Measurements from ENCODE around the gene RPS24. TPM values are rescaled to one million over a fixed set of nuclear protein-coding genes. Genes with fewer than 3 reads are reported as not detected.

The RPS24 gene
- total and polyA plus RNA-seq, 2 of the 13 experiments (the other 11 are each of a cell fraction or from before 2014, with no cell fraction given), result 2,690 to 3,319 TPM

DNA sequence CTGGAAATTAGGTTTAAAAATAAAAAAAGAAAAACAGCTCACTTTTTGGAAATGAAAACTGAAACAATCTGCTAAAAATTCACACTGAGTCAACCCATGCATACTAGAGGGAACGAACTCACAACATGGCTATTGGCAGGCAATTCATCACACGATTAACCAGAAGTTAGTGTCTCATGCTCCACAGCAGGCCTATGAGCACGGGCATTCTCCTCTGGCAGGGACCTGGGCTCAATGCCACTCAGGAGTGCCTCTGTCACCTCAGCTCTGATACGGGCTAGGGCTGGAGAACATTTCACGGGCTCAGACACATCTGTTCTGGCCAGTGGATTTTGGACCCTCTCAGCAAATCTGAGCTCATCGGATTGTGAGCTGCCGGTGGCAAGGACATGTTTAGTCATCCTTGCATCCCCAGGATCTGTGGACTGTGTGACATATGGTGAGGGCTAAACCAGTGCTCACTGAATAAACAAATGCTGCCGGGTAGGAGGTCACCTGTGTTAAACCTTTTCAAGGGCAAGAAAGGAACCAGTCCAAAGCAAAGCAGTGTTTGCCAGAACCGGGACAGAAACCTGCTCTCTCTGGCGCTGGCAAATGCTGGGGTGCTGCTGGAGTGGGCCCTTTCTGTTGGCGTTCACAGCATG is 44.5 kb upstream of the RPS24 start (continued):
- TF ChIP-seq, protein P1, sequence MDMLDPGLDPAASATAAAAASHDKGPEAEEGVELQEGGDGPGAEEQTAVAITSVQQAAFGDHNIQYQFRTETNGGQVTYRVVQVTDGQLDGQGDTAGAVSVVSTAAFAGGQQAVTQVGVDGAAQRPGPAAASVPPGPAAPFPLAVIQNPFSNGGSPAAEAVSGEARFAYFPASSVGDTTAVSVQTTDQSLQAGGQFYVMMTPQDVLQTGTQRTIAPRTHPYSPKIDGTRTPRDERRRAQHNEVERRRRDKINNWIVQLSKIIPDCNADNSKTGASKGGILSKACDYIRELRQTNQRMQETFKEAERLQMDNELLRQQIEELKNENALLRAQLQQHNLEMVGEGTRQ (IDR thresholded peaks at IDR 0.05; ENCODE audit: low read depth, low read length), result no peak
- TF ChIP-seq, protein P1 (CRISPR knock-in tag; IDR thresholded peaks at IDR 0.05; ENCODE audit: borderline replicate concordance), result no peak
- TF ChIP-seq U2AF2 (IDR thresholded peaks at IDR 0.05; ENCODE audit: low read depth, low read length), result no peak
- TF ChIP-seq, protein P2, sequence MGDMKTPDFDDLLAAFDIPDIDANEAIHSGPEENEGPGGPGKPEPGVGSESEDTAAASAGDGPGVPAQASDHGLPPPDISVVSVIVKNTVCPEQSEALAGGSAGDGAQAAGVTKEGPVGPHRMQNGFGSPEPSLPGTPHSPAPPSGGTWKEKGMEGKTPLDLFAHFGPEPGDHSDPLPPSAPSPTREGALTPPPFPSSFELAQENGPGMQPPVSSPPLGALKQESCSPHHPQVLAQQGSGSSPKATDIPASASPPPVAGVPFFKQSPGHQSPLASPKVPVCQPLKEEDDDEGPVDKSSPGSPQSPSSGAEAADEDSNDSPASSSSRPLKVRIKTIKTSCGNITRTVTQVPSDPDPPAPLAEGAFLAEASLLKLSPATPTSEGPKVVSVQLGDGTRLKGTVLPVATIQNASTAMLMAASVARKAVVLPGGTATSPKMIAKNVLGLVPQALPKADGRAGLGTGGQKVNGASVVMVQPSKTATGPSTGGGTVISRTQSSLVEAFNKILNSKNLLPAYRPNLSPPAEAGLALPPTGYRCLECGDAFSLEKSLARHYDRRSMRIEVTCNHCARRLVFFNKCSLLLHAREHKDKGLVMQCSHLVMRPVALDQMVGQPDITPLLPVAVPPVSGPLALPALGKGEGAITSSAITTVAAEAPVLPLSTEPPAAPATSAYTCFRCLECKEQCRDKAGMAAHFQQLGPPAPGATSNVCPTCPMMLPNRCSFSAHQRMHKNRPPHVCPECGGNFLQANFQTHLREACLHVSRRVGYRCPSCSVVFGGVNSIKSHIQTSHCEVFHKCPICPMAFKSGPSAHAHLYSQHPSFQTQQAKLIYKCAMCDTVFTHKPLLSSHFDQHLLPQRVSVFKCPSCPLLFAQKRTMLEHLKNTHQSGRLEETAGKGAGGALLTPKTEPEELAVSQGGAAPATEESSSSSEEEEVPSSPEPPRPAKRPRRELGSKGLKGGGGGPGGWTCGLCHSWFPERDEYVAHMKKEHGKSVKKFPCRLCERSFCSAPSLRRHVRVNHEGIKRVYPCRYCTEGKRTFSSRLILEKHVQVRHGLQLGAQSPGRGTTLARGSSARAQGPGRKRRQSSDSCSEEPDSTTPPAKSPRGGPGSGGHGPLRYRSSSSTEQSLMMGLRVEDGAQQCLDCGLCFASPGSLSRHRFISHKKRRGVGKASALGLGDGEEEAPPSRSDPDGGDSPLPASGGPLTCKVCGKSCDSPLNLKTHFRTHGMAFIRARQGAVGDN (CRISPR knock-in tag; IDR thresholded peaks at IDR 0.05), result peak; percentile 73
- TF ChIP-seq, protein P3, sequence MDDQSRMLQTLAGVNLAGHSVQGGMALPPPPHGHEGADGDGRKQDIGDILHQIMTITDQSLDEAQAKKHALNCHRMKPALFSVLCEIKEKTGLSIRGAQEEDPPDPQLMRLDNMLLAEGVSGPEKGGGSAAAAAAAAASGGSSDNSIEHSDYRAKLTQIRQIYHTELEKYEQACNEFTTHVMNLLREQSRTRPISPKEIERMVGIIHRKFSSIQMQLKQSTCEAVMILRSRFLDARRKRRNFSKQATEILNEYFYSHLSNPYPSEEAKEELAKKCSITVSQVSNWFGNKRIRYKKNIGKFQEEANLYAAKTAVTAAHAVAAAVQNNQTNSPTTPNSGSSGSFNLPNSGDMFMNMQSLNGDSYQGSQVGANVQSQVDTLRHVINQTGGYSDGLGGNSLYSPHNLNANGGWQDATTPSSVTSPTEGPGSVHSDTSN (CRISPR knock-in tag; IDR thresholded peaks at IDR 0.05; ENCODE audit: borderline replicate concordance), result no peak
- TF ChIP-seq, protein P4, sequence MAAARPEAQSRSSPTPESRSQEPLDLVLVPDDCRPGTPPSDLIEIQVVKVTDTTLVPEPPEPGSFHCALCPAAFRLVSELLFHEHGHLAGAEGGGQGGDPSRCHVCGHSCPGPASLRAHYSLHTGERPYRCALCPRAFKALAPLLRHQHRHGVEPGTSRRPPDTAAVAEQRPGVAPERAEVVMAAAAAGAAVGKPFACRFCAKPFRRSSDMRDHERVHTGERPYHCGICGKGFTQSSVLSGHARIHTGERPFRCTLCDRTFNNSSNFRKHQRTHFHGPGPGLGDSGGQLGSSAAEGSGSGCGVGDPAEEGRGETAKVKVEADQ (CRISPR knock-in tag; IDR thresholded peaks at IDR 0.05; ENCODE audit: borderline replicate concordance), result no peak
- TF ChIP-seq, protein P5, sequence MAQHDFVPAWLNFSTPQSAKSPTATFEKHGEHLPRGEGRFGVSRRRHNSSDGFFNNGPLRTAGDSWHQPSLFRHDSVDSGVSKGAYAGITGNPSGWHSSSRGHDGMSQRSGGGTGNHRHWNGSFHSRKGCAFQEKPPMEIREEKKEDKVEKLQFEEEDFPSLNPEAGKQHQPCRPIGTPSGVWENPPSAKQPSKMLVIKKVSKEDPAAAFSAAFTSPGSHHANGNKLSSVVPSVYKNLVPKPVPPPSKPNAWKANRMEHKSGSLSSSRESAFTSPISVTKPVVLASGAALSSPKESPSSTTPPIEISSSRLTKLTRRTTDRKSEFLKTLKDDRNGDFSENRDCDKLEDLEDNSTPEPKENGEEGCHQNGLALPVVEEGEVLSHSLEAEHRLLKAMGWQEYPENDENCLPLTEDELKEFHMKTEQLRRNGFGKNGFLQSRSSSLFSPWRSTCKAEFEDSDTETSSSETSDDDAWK (CRISPR knock-in tag; IDR thresholded peaks at IDR 0.05), result no peak
- TF ChIP-seq, protein P6, sequence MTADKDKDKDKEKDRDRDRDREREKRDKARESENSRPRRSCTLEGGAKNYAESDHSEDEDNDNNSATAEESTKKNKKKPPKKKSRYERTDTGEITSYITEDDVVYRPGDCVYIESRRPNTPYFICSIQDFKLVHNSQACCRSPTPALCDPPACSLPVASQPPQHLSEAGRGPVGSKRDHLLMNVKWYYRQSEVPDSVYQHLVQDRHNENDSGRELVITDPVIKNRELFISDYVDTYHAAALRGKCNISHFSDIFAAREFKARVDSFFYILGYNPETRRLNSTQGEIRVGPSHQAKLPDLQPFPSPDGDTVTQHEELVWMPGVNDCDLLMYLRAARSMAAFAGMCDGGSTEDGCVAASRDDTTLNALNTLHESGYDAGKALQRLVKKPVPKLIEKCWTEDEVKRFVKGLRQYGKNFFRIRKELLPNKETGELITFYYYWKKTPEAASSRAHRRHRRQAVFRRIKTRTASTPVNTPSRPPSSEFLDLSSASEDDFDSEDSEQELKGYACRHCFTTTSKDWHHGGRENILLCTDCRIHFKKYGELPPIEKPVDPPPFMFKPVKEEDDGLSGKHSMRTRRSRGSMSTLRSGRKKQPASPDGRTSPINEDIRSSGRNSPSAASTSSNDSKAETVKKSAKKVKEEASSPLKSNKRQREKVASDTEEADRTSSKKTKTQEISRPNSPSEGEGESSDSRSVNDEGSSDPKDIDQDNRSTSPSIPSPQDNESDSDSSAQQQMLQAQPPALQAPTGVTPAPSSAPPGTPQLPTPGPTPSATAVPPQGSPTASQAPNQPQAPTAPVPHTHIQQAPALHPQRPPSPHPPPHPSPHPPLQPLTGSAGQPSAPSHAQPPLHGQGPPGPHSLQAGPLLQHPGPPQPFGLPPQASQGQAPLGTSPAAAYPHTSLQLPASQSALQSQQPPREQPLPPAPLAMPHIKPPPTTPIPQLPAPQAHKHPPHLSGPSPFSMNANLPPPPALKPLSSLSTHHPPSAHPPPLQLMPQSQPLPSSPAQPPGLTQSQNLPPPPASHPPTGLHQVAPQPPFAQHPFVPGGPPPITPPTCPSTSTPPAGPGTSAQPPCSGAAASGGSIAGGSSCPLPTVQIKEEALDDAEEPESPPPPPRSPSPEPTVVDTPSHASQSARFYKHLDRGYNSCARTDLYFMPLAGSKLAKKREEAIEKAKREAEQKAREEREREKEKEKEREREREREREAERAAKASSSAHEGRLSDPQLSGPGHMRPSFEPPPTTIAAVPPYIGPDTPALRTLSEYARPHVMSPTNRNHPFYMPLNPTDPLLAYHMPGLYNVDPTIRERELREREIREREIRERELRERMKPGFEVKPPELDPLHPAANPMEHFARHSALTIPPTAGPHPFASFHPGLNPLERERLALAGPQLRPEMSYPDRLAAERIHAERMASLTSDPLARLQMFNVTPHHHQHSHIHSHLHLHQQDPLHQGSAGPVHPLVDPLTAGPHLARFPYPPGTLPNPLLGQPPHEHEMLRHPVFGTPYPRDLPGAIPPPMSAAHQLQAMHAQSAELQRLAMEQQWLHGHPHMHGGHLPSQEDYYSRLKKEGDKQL (CRISPR knock-in tag; IDR thresholded peaks at IDR 0.05; ENCODE audit: low read depth), result no peak

All from HepG2 (cell line).